ENCODE results near the gene CEP170. TPM values are rescaled to one million over a fixed set of nuclear protein-coding genes. Genes with fewer than 3 reads are reported as not detected.

The CEP170 gene
- total and polyA plus RNA-seq, 2 experiments from 2014 or later: 93.1 to 104 TPM

- no peaks in the 10 kb centered on the region; the same call in 2 of the 3 replicates for H3K9me3 Mint-ChIP-seq
- no peak overlapping the region for H3K4me3 Mint-ChIP-seq
- Histone ChIP-seq H4K20me1 (replicated peaks; ENCODE audit: insufficient read depth) (no peaks in the 10 kb centered on the region), H3K27ac (ENCODE audit: low read depth) (no peak overlapping the region), H3K79me2 (replicated peaks; ENCODE audit: insufficient read depth) (no peaks in the 10 kb centered on the region), H3K27me3 (ENCODE audit: insufficient read depth) (no peaks in the 10 kb centered on the region), H3K4me3 (no peak overlapping the region), H3F3A (replicated peaks; ENCODE audit: low read depth) (no peaks in the 10 kb centered on the region), H3K4me1 (ENCODE audit: insufficient read depth) (peaks cover 10% of the 10 kb centered on the region; the same call in 1 of the 2 replicates), H3K9me2 (ENCODE audit: insufficient read depth) (no peaks in the 10 kb centered on the region), H3K4me2 (no peak overlapping the region), H2AFZ (no peak overlapping the region), H3K36me3 (ENCODE audit: insufficient read depth) (no peaks in the 10 kb centered on the region)
- peaks cover 20% of the 10 kb centered on the region for H3K4me1 Mint-ChIP-seq
- peak overlapping the region; percentile 5; the same call in 1 of the 2 replicates for H3K27ac Mint-ChIP-seq
- H3K27me3 Mint-ChIP-seq (ENCODE audit: insufficient read depth, low read depth, poor library complexity): no peaks in the 10 kb centered on the region
- no peaks in the 10 kb centered on the region; the same call in 2 of the 3 replicates for H3K36me3 Mint-ChIP-seq (ENCODE audit: low read depth)
- TF ChIP-seq EZH2phosphoT487 (IDR thresholded peaks at IDR 0.05; ENCODE audit: unreplicated experiment) (no peak), ETS1 (IDR thresholded peaks at IDR 0.05) (no peak), ZNF462 (CRISPR knock-in tag; IDR thresholded peaks at IDR 0.05) (peak; percentile 60), ZNF331 (CRISPR knock-in tag; IDR thresholded peaks at IDR 0.05; ENCODE audit: low read depth) (no peak)
- DNase-seq (ENCODE audit: low spot score): peak; percentile 43
- peak; percentile 92 for ATAC-seq
These were observed 13.8 kb upstream of the CEP170 start for GRCh38 chr1:243268751-243269460.

Measured in GM23338 (cell line).